ENCODE results near the gene ALOX15.

DNA sequence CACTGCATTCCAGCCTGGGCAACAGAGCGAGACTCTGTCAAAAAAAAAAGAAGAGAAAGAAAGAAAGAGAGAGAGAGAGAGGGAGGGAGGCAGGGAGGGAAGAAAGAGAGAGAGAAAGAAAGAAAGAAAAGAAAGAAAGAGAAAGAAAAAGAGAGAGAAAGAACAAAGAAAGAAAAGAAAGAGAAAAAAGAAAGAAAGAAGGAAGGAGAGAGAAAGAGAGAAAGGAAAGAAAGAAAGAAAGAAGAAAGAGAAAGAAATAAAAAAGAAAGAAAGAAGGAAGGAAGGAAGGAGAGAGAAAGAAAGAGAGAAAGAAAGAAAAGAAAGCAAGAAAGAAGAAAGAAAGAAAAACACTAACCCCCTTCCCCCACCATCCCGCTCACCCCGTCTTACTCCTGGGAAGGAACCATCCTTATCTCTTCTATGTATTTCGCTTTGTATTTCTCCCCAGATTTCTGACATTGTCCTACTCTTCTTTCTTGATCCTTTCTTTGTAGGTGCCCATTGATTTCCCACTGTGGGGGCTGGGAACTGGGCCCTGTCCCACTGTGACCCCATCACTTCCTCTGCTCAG is 20.9 kb downstream of the ALOX15 start:
- TF ChIP-seq POLR2AphosphoS5 (IDR thresholded peaks at IDR 0.05; ENCODE audit: low read depth, low read length) (no peak), TAF1 (IDR thresholded peaks at IDR 0.05; ENCODE audit: borderline replicate concordance, insufficient read depth, low read length) (no peak), SIN3A (IDR thresholded peaks at IDR 0.05; ENCODE audit: borderline replicate concordance, insufficient read depth, low read length) (no peak)
- TF ChIP-seq, protein P1, sequence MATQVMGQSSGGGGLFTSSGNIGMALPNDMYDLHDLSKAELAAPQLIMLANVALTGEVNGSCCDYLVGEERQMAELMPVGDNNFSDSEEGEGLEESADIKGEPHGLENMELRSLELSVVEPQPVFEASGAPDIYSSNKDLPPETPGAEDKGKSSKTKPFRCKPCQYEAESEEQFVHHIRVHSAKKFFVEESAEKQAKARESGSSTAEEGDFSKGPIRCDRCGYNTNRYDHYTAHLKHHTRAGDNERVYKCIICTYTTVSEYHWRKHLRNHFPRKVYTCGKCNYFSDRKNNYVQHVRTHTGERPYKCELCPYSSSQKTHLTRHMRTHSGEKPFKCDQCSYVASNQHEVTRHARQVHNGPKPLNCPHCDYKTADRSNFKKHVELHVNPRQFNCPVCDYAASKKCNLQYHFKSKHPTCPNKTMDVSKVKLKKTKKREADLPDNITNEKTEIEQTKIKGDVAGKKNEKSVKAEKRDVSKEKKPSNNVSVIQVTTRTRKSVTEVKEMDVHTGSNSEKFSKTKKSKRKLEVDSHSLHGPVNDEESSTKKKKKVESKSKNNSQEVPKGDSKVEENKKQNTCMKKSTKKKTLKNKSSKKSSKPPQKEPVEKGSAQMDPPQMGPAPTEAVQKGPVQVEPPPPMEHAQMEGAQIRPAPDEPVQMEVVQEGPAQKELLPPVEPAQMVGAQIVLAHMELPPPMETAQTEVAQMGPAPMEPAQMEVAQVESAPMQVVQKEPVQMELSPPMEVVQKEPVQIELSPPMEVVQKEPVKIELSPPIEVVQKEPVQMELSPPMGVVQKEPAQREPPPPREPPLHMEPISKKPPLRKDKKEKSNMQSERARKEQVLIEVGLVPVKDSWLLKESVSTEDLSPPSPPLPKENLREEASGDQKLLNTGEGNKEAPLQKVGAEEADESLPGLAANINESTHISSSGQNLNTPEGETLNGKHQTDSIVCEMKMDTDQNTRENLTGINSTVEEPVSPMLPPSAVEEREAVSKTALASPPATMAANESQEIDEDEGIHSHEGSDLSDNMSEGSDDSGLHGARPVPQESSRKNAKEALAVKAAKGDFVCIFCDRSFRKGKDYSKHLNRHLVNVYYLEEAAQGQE (IDR thresholded peaks at IDR 0.05; ENCODE audit: insufficient read depth in 1 of 2, low read depth in 2 of 2, low read length in 2 of 2), result no peak
